ENCODE results near the gene TMEM212.
"Not testable (repeated sequence)": the region's sequence is repeated elsewhere in the genome, so short reads cannot be mapped to it uniquely, and the experiment has no call there.

The TMEM212 gene

DNA sequence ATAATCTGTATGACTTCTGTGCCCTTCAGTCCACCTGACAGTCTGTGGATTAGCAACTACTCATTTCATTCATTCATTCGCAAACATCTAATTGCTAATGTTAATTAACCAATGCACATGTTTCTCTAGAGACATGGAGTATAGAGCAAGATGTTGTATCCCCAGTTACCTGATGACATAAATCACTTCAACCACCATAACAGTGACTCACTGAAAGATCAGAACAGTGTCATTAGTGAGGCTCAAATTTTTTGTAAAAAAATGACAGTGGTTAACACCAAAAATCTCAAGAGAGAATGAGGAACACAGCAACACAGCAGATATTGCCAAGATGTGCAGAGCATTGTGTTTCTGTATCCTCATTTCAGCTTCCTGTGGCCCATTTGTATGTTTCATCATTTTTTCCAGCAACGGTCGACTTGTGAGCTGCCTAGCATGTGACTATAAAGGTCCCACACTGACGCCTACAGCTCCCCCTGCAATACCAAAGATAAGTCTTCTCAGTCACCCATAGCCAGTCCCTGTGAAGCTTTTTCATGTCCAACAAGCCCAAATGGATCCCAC lies 29.2 kb upstream of the TMEM212 start:
- DNase-seq (ENCODE audit: low read depth): peak; percentile 98
- H3K4me3 ChIP-seq (ENCODE audit: low read depth, low read length): no peak overlapping the region
- TF ChIP-seq MYC (IDR thresholded peaks at IDR 0.05; ENCODE audit: low read depth, low read length) (peak; percentile 82), POLR2A (IDR thresholded peaks at IDR 0.05; ENCODE audit: extremely low read depth, insufficient read length) (no peak)
- TF ChIP-seq, protein P1, sequence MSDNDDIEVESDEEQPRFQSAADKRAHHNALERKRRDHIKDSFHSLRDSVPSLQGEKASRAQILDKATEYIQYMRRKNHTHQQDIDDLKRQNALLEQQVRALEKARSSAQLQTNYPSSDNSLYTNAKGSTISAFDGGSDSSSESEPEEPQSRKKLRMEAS (IDR thresholded peaks at IDR 0.05; ENCODE audit: low read depth, low read length): peak; percentile 85
- TF ChIP-seq, protein P2, sequence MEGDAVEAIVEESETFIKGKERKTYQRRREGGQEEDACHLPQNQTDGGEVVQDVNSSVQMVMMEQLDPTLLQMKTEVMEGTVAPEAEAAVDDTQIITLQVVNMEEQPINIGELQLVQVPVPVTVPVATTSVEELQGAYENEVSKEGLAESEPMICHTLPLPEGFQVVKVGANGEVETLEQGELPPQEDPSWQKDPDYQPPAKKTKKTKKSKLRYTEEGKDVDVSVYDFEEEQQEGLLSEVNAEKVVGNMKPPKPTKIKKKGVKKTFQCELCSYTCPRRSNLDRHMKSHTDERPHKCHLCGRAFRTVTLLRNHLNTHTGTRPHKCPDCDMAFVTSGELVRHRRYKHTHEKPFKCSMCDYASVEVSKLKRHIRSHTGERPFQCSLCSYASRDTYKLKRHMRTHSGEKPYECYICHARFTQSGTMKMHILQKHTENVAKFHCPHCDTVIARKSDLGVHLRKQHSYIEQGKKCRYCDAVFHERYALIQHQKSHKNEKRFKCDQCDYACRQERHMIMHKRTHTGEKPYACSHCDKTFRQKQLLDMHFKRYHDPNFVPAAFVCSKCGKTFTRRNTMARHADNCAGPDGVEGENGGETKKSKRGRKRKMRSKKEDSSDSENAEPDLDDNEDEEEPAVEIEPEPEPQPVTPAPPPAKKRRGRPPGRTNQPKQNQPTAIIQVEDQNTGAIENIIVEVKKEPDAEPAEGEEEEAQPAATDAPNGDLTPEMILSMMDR (IDR thresholded peaks at IDR 0.05; ENCODE audit: low read depth, low read length): peak; percentile 26

GRCh38 chr3:171814662-171815061 lies 28.5 kb upstream of the TMEM212 start:
- DNase-seq (ENCODE audit: low read depth); H3K4me3 ChIP-seq (ENCODE audit: low read depth, low read length): not testable (repeated sequence)

DNA sequence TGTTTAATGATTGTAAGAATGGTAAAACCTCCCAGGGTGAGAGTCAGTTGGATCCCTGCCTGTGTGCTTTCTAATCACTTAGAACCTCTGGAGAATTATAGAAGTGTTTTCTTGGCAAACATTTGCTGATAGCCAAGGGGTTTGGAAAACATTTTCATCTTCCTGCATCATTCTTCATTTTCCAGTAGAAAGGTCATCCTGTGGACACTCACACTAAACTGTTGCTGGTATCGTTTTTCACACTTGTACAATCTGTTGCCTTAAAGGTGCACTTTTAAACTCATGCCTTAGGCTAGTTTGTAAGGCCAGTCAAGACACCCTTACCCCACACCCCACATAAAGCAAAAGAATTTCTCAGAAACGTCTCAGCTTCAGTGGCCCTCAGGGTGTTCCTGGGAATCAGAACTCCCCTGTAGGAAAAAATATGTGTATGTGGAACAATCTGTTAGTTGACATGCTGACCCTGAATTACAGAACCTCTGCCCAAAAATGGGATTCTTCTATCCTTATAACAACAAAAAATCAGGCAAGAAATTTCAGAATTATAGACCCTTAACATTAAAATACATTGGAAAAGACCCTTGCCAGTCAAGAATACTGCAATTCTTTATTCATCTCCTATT lies 27.1 kb upstream of the TMEM212 start:
- H3K4me3 ChIP-seq (ENCODE audit: low read depth, low read length): no peak overlapping the region
- TF ChIP-seq MYC (IDR thresholded peaks at IDR 0.05; ENCODE audit: low read depth, low read length): no peak
- no peak for TF ChIP-seq POLR2A (IDR thresholded peaks at IDR 0.05; ENCODE audit: extremely low read depth, insufficient read length)
- TF ChIP-seq, protein P2 (IDR thresholded peaks at IDR 0.05; ENCODE audit: low read depth, low read length): no peak
- TF ChIP-seq, protein P1 (IDR thresholded peaks at IDR 0.05; ENCODE audit: low read depth, low read length): no peak
- no peak for DNase-seq (ENCODE audit: low read depth)

DNA sequence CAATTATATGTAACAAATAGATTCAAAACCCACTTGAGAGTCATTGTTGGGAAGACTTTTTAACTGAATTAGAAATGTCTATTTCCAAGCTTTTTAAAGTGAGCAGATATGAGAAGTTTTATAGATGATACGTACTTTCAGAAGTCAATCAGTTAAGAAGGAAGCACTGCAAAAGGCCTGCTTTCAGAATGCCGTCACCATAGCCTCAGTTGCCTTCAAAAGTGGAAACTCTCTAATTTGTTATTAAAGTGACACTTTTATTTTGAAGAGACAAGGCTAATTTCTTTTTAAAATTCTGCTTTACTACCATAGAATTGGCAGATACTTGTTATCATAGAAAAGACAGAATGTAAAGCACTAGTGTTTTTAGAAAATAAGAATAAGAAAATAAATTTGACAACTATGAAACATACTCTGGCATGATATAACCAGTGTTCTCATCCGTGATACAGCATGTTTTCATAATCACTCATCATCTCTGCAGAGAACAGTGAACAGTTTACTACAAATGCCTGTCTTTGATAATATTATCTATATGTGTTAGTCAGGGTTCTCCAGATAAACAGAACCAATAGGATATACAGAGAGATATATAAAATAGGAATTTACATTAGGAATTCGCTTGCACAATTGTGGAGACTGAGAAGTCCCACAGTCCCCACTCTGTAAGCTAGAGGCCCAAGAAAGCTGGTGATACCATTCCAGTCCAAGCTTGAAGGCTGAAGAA lies 25.9 kb upstream of the TMEM212 start:
- no peak overlapping the region for H3K4me3 ChIP-seq (ENCODE audit: low read depth, low read length)
- TF ChIP-seq, protein P1 (IDR thresholded peaks at IDR 0.05; ENCODE audit: low read depth, low read length): no peak
- TF ChIP-seq, protein P2 (IDR thresholded peaks at IDR 0.05; ENCODE audit: low read depth, low read length): no peak
- TF ChIP-seq POLR2A (IDR thresholded peaks at IDR 0.05; ENCODE audit: extremely low read depth, insufficient read length) (no peak), MYC (IDR thresholded peaks at IDR 0.05; ENCODE audit: low read depth, low read length) (no peak)
- no peak for DNase-seq (ENCODE audit: low read depth)

GRCh38 chr3:171821044-171821443 lies 22.1 kb upstream of the TMEM212 start:
- no peak for TF ChIP-seq POLR2A (IDR thresholded peaks at IDR 0.05; ENCODE audit: extremely low read depth, insufficient read length)
- TF ChIP-seq, protein P2 (IDR thresholded peaks at IDR 0.05; ENCODE audit: low read depth, low read length): no peak
- TF ChIP-seq MYC (IDR thresholded peaks at IDR 0.05; ENCODE audit: low read depth, low read length): no peak
- TF ChIP-seq, protein P1 (IDR thresholded peaks at IDR 0.05; ENCODE audit: low read depth, low read length): no peak
- no peak for DNase-seq (ENCODE audit: low read depth)
- H3K4me3 ChIP-seq (ENCODE audit: low read depth, low read length): no peak overlapping the region

DNA sequence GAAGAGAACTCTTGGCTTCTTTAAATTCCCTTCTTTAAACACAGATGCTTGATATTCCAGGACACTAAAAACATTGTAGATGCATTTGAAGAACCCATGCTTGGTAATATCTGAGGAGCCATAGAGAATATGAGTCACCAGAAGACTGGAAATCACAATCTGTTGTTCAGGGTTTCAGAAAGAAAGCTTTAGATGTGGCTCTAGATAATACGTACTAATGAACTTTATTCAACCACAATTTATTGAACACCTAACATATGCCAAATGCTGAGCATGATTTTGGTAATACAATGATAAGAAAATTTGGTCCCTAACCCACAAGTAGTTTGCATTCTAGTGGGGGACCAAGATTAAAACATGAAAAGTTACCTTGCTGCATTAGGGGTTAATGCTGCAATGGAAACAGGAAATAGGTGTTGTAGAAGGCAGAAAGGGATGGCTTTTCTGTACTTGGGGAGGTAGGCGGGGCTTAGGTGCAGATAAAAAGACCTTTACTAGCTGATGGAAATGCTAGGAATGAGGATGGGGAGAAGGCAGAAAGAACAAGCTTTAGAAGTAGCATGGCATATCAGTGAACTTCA lies 21.3 kb upstream of the TMEM212 start:
- no peak for TF ChIP-seq MYC (IDR thresholded peaks at IDR 0.05; ENCODE audit: low read depth, low read length)
- no peak for TF ChIP-seq POLR2A (IDR thresholded peaks at IDR 0.05; ENCODE audit: extremely low read depth, insufficient read length)
- TF ChIP-seq, protein P2 (IDR thresholded peaks at IDR 0.05; ENCODE audit: low read depth, low read length): no peak
- TF ChIP-seq, protein P1 (IDR thresholded peaks at IDR 0.05; ENCODE audit: low read depth, low read length): no peak
- no peak for DNase-seq (ENCODE audit: low read depth)
- H3K4me3 ChIP-seq (ENCODE audit: low read depth, low read length): no peak overlapping the region

Data from NB4 (cell line).